CMK (cell line): ENCODE data around the gene C2orf69.

Experiments
- DNase-seq: peaks from one replicate; pipeline ENCODE4 v3.0.0-alpha.2; 2010; ENCODE audit warnings: low read depth

C2orf69 gene

GRCh38 chr2:199914372-199914958, 3.4 kb downstream of the C2orf69 start:
- DNase-seq: no peak

DNA sequence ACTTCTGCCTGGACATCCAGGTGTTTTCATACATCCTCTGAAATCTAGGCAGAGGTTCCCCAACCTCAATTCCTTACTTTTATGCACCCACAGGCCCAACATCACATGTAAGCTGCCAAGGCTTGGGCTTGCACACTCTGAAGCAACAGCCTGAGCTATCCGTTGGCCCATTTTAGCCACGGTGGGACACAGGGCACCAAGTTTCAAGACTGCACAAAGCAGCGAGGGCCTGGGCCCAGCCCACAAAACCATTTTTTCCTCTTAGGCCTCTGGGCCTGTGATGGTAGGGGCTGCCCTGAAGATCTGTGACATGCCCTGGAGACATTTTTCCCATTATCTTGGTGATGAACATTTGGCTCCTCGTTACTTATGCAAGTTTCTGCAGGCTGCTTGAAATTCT, 5.9 kb downstream of the C2orf69 start:
- DNase-seq: no peak

DNA sequence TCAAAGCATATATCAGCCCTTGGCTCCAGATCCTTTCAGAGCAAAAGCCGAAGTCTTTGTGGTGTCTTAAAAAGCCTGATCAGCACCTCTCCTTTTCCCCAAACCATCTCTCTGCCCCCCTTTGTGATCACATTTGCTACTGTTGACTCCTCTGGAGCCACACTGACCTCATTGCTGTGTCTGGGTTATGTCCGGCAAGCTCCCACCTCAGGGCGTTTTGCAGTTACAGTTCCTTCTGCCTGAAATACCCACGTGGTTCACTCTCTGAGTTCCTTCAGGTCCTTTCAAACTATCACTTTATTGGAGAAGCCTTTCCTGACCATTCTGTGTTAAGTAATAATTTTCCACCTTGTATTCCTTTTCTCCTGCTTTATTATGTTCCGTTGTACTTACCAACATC, 11.8 kb downstream of the C2orf69 start:
- DNase-seq: no peak

DNA sequence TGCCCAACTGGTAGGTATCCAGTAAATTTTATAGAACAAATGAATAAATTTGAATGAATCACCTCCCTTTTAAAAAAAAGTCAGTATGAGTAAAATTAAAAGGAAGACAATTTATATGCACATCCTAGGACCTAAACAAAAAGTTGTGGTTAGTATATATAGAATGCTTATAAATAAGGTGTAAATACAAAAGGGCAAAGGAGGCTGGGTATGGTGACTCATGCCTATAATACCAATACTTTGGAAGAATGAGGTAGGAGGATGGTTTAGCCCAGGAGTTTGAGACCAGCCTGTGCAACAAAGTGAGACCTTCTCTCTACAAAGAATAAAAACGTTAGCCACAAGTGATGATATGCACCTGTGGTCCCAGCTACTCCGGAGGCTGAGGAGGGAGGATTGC, 12.8 kb downstream of the C2orf69 start:
- no peak for DNase-seq

GRCh38 chr2:199926806-199927205, 15.7 kb downstream of the C2orf69 start:
- no peak for DNase-seq

- DNase-seq: no peak
Measured at GRCh38 chr2:199928226-199928625, 17.1 kb downstream of the C2orf69 start.

DNA sequence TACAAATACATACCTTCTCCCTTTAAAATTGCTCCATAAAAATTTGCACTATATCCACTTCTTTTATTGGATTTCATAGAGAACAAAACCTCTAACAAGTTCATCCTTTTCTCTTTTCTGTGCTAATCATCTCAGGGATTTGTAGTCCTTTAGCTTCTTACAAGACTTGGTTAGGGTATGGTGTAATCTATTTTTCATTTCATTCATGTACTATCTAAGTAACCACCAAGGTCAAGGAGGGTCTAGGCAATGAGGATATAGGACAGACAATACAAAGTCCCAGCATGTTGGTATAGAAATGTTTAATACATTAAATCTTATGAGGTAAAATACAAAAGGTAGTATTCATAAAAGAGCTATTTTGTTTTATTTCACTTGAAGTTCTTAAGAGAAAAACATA, 17.5 kb downstream of the C2orf69 start:
- no peak for DNase-seq

DNA sequence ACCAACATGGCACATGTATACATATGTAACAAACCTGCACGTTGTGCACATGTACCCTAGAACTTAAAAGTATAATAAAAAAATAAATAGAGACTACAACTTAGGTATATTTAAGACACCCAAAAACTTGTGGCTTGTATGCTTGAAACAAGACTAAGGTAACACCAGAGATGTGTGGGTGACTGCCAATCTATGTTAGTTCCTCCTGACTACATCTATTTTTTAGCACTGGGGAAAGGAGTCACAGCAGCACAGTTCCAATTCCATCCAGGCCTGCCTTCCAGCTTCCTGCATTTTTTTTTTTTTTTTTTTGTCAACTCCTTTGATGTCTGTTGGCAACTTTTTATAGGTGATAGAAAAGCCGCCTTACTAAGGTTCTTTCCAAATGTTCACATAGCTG, 18.2 kb downstream of the C2orf69 start:
- no peak for DNase-seq

GRCh38 chr2:199932312-199932855, 21.3 kb downstream of the C2orf69 start:
- no peak for DNase-seq

- DNase-seq: no peak
Measured at GRCh38 chr2:199933466-199933865, 22.4 kb downstream of the C2orf69 start.

- no peak for DNase-seq
Measured at GRCh38 chr2:199936554-199936953, 25.5 kb downstream of the C2orf69 start.

- no peak for DNase-seq
Measured at GRCh38 chr2:199940373-199940772, 29.3 kb downstream of the C2orf69 start.

- DNase-seq: no peak
Measured at GRCh38 chr2:199943373-199943772, 32.3 kb downstream of the C2orf69 start.

GRCh38 chr2:199946196-199946595, 35.1 kb downstream of the C2orf69 start:
- no peak for DNase-seq

GRCh38 chr2:199946836-199947235, 35.7 kb downstream of the C2orf69 start:
- no peak for DNase-seq

DNA sequence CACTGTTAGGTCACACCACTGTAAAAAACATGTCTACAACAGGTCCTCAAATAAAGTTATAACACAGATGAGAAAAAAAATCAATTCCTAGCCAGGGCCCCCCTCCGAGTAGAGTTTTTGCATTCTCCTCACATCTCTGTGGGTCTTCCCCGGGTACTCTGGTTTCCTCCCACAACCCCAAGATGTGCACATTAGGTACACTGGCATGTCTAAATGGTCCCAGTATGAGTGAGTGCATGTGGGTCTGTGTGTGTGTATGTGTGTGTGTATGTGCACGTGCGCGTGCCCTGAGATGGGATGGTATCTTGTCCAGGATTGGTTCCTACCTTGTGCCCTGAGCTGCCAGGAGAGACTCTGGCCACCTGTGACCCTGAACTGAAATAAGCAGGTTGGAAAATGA, 39.3 kb downstream of the C2orf69 start:
- no peak for DNase-seq

- DNase-seq: no peak
Measured at GRCh38 chr2:199951023-199951422, 39.9 kb downstream of the C2orf69 start.

GRCh38 chr2:199955007-199955338, 43.9 kb downstream of the C2orf69 start:
- DNase-seq: no peak

DNA sequence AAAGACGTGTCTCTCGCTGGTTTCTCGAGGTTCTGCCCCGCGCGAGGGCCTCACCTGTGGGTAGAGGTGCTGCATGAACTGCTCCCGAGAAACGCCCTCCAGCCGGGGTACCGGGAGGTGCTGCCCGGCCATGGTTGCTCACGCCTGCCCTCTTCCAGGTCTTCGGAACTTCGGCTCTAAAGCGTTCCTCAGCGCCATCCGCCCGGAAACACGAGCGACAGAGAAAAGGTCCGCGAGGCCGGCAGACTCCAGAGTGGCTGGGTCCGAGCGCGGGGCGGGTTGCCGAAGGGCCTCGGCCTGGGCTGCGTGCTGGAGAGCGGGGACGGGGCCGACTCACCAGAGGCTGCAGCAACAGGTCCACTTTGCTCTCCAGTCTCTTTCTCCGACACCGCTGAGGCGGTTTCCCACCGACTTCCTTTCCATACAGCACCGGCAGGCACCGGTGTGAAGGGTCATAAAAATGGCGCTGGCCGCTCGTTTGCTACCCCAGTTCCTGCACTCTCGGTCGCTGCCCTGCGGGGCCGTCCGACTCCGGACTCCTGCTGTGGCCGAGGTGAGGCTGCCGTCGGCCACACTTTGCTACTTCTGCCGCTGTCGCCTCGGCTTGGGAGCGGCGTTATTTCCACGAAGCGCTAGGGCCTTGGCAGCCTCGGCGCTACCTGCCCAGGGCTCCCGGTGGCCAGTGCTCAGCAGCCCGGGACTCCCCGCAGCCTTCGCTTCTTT, 44.4 kb downstream of the C2orf69 start, which contains the start of the genes MAIP1 and TYW5:
MAIP1 (plus strand) TSS at position 244 of the 723 bp plus-strand sequence; CDS start at position 461, 217 bp downstream.
TYW5 (minus strand) TSS at position 153 of the 723 bp plus-strand sequence; CDS start at position 132, 21 bp downstream.
- DNase-seq: peak; percentile 42

DNA sequence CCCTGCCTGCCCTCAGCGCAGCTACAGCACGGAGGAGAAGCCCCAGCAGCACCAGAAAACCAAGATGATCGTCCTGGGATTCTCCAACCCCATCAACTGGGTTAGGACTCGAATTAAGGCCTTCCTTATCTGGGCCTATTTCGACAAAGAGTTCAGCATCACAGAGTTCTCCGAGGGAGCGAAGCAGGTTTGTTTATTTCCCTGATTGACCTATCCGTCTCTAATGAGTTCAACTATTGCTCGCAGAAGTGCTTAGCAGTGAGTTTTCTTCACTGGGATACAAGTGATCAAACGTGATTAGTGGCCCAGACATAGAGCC, 44.9 kb downstream of the C2orf69 start:
- no peak for DNase-seq

- DNase-seq: no peak
Measured at GRCh38 chr2:199958014-199958413, 46.9 kb downstream of the C2orf69 start.

DNA sequence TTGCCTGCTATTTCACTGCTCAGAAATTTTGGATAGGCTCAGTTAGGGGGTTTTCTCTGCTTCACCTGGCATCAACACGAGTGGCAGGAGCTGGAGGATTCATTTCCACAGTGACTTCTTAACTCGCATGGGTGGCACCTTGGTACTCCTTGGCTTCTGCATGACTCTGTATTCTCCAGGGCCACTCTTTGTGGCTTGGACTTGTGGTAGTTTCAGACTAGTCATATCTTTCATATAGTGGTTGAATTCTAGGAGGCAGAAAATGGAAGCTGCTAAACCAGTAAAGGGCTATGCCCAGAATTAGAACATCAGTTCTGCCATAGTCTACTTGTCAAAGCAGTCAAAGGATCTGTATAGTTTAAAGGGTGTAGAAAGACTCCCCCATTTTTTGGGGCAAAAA, 51.1 kb downstream of the C2orf69 start:
- no peak for DNase-seq

GRCh38 chr2:199966405-199966804, 55.3 kb downstream of the C2orf69 start:
- no peak for DNase-seq

GRCh38 chr2:199966976-199967375, 55.9 kb downstream of the C2orf69 start:
- no peak for DNase-seq
